HEK293 (cell line): Measurements from ENCODE around the gene TDRD3.

Experiments
- CTCF ChIA-PET: fragments of 350-600 bp; formaldehyde crosslinking; extraction: SDS; loops from one replicate; lab custom pipeline; 2021; ENCODE audit warnings: antibody characterized with exemption; lab: Yijun Ruan, JAX
- POLR2A ChIA-PET: fragments of 300-600 bp; formaldehyde crosslinking; extraction: SDS; loops from one replicate; lab custom pipeline; 2020; ENCODE audit warnings: antibody characterized with exemption, inconsistent platforms; lab: Yijun Ruan, JAX
- H3K27ac ChIP-seq: fragments of 200-500 bp; sonication (Bioruptor generic); 2 replicates; pipeline ENCODE4 v1.5.1; 2014; ENCODE audit warnings: low read depth, low read length, control low read depth, inconsistent platforms; ENCODE audit errors: extremely low read depth
- H3K36me3 ChIP-seq, 2 experiments: fragments of 200-500 bp in 1 of 2; sonication (Bioruptor generic) in 1 of 2; 1 replicate in 1 of 2; 2 replicates in 1 of 2; pipeline ENCODE4 v1.5.1; 2014 to 2017; ENCODE audit warnings: inconsistent platforms in 2 of 2, low read length in 2 of 2; ENCODE audit not compliant: control insufficient read depth in 2 of 2, insufficient read depth in 1 of 2
- H3K4me1 ChIP-seq: fragments of 200-500 bp; sonication (Bioruptor generic); 2 replicates; pipeline ENCODE4 v1.5.1; 2014; ENCODE audit warnings: mild to moderate bottlenecking, low read length, inconsistent platforms; ENCODE audit not compliant: control insufficient read depth, insufficient read depth
- H3K4me3 ChIP-seq: 2 replicates; pipeline ENCODE4 v1.5.1; 2011; ENCODE audit warnings: low read depth, mild to moderate bottlenecking, control low read depth, low read length, moderate library complexity
- H3K9me3 ChIP-seq: fragments of 200-500 bp; sonication (Bioruptor generic); 2 replicates; pipeline ENCODE4 v1.5.1; 2014; ENCODE audit warnings: low read depth, low read length, inconsistent platforms; ENCODE audit not compliant: control insufficient read depth, insufficient read depth
- IKZF3 ChIP-seq: fragments of 450-650 bp; IDR thresholded peaks from 2 replicates; pipeline ENCODE4 v1.5.0; 2018; ENCODE audit warnings: missing biosample characterization, mild to moderate bottlenecking, missing genetic modification characterization, moderate library complexity
- KLF10 ChIP-seq: fragments of 450-650 bp; IDR thresholded peaks from 2 replicates; pipeline ENCODE4 v1.5.1; 2018; ENCODE audit warnings: missing biosample characterization, mild to moderate bottlenecking, missing genetic modification characterization
- OSR2 ChIP-seq: fragments of 450-650 bp; formaldehyde crosslinking; IDR thresholded peaks from 2 replicates; pipeline ENCODE4 v1.5.1; 2016; ENCODE audit warnings: missing biosample characterization, missing genetic modification characterization
- SP7 ChIP-seq: fragments of 450-650 bp; formaldehyde crosslinking; IDR thresholded peaks from 2 replicates; pipeline ENCODE4 v1.5.1; 2016; ENCODE audit warnings: missing biosample characterization, missing genetic modification characterization
- ZEB2 ChIP-seq: fragments of 450-650 bp; formaldehyde crosslinking; IDR thresholded peaks from 2 replicates; pipeline ENCODE4 v1.5.1; 2016; ENCODE audit warnings: missing biosample characterization, missing genetic modification characterization
- ZNF114 ChIP-seq: fragments of 450-650 bp; formaldehyde crosslinking; IDR thresholded peaks from 2 replicates; pipeline ENCODE4 v1.5.0; 2017; ENCODE audit warnings: missing biosample characterization, missing genetic modification characterization
- ZNF132 ChIP-seq: fragments of 450-650 bp; formaldehyde crosslinking; IDR thresholded peaks from 2 replicates; pipeline ENCODE4 v1.5.1; 2017; ENCODE audit warnings: missing biosample characterization, missing genetic modification characterization, borderline replicate concordance
- ZNF146 ChIP-seq: fragments of 450-650 bp; formaldehyde crosslinking; IDR thresholded peaks from 2 replicates; pipeline ENCODE4 v1.5.1; 2016; ENCODE audit warnings: missing biosample characterization, missing genetic modification characterization
- ZNF16 ChIP-seq: fragments of 450-650 bp; formaldehyde crosslinking; IDR thresholded peaks from 2 replicates; pipeline ENCODE4 v1.5.1; 2016; ENCODE audit warnings: low read depth, missing biosample characterization, missing genetic modification characterization
- ZNF26 ChIP-seq: fragments of 450-650 bp; formaldehyde crosslinking; IDR thresholded peaks from 2 replicates; pipeline ENCODE4 v1.5.1; 2016; ENCODE audit warnings: missing biosample characterization, missing genetic modification characterization
- ZNF274 ChIP-seq, 2 experiments: fragments of 200-500 bp in 1 of 2; fragments of 450-650 bp in 1 of 2; sonication (Bioruptor generic) in 1 of 2; formaldehyde crosslinking in 1 of 2; IDR thresholded peaks; 2 replicates each; pipeline versions ENCODE4 v1.5.1 to v1.6.1; 2014 to 2016; ENCODE audit warnings: borderline replicate concordance in 1 of 2, inconsistent platforms in 1 of 2, low read length in 1 of 2, missing biosample characterization in 1 of 2, missing genetic modification characterization in 1 of 2
- ZNF391 ChIP-seq: fragments of 450-650 bp; formaldehyde crosslinking; IDR thresholded peaks from 2 replicates; pipeline ENCODE4 v1.5.1; 2016; ENCODE audit warnings: low read depth, missing biosample characterization, missing genetic modification characterization, borderline replicate concordance
- ZNF423 ChIP-seq: fragments of 450-650 bp; formaldehyde crosslinking; IDR thresholded peaks from 2 replicates; pipeline ENCODE4 v1.5.1; 2016; ENCODE audit warnings: missing biosample characterization, missing genetic modification characterization
- ZNF433 ChIP-seq: fragments of 450-650 bp; formaldehyde crosslinking; IDR thresholded peaks from 2 replicates; pipeline ENCODE4 v1.5.1; 2016; ENCODE audit warnings: missing biosample characterization, missing genetic modification characterization, low read depth
- ZNF521 ChIP-seq: fragments of 450-650 bp; formaldehyde crosslinking; IDR thresholded peaks from 2 replicates; pipeline ENCODE4 v1.5.1; 2017; ENCODE audit warnings: missing biosample characterization, mild to moderate bottlenecking, missing genetic modification characterization
- ZNF548 ChIP-seq: fragments of 450-650 bp; formaldehyde crosslinking; IDR thresholded peaks from 2 replicates; pipeline ENCODE4 v1.5.1; 2016; ENCODE audit warnings: missing biosample characterization, missing genetic modification characterization
- ZNF585B ChIP-seq: fragments of 450-650 bp; formaldehyde crosslinking; IDR thresholded peaks from 2 replicates; pipeline ENCODE4 v1.5.1; 2016; ENCODE audit warnings: missing biosample characterization, missing genetic modification characterization
- ZNF701 ChIP-seq: fragments of 450-650 bp; formaldehyde crosslinking; IDR thresholded peaks from 2 replicates; pipeline ENCODE4 v1.5.1; 2016; ENCODE audit warnings: missing biosample characterization, missing genetic modification characterization
- ZSCAN23 ChIP-seq: fragments of 450-650 bp; formaldehyde crosslinking; IDR thresholded peaks from 2 replicates; pipeline ENCODE4 v1.5.1; 2016; ENCODE audit warnings: missing biosample characterization, missing genetic modification characterization
- TF ChIP-seq, protein P1 (sequence below): fragments of 450-650 bp; formaldehyde crosslinking; IDR thresholded peaks from 2 replicates; pipeline ENCODE4 v1.5.1; 2017; ENCODE audit warnings: missing biosample characterization, missing genetic modification characterization
- TF ChIP-seq, protein P2 (sequence below): fragments of 450-650 bp; formaldehyde crosslinking; IDR thresholded peaks from 2 replicates; pipeline ENCODE4 v1.5.1; 2016; ENCODE audit warnings: missing biosample characterization, missing genetic modification characterization, low read depth
- TF ChIP-seq, protein P3 (sequence below): fragments of 450-650 bp; formaldehyde crosslinking; IDR thresholded peaks from 2 replicates; pipeline ENCODE4 v1.5.1; 2016; ENCODE audit warnings: missing biosample characterization, missing genetic modification characterization
- TF ChIP-seq, protein P4 (sequence below): fragments of 450-650 bp; formaldehyde crosslinking; IDR thresholded peaks from 2 replicates; pipeline ENCODE4 v1.5.1; 2016; ENCODE audit warnings: missing biosample characterization, missing genetic modification characterization
- TF ChIP-seq, protein P5 (sequence below): fragments of 450-650 bp; formaldehyde crosslinking; IDR thresholded peaks from 2 replicates; pipeline ENCODE4 v1.5.1; 2016; ENCODE audit warnings: missing biosample characterization, missing genetic modification characterization, borderline replicate concordance

Gene TDRD3

GRCh38 chr13:60484865-60485264, 87.8 kb downstream of the TDRD3 start (continued):
- TF ChIP-seq ZEB2 (tag by site-specific recombination): no peak
- TF ChIP-seq ZNF146: no peak
- TF ChIP-seq, protein P1, sequence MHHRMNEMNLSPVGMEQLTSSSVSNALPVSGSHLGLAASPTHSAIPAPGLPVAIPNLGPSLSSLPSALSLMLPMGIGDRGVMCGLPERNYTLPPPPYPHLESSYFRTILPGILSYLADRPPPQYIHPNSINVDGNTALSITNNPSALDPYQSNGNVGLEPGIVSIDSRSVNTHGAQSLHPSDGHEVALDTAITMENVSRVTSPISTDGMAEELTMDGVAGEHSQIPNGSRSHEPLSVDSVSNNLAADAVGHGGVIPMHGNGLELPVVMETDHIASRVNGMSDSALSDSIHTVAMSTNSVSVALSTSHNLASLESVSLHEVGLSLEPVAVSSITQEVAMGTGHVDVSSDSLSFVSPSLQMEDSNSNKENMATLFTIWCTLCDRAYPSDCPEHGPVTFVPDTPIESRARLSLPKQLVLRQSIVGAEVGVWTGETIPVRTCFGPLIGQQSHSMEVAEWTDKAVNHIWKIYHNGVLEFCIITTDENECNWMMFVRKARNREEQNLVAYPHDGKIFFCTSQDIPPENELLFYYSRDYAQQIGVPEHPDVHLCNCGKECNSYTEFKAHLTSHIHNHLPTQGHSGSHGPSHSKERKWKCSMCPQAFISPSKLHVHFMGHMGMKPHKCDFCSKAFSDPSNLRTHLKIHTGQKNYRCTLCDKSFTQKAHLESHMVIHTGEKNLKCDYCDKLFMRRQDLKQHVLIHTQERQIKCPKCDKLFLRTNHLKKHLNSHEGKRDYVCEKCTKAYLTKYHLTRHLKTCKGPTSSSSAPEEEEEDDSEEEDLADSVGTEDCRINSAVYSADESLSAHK (tag by site-specific recombination): no peak
- TF ChIP-seq ZNF521 (tag by site-specific recombination): no peak
- no peak for TF ChIP-seq ZNF433
- no peak for TF ChIP-seq OSR2 (tag by site-specific recombination)
- no peak for TF ChIP-seq ZNF274 (IDR thresholded peaks at IDR 0.05; ENCODE audit: low read length)
- no peak for TF ChIP-seq ZNF274 (tag by site-specific recombination; IDR thresholded peaks at IDR 0.05; ENCODE audit: borderline replicate concordance)

DNA sequence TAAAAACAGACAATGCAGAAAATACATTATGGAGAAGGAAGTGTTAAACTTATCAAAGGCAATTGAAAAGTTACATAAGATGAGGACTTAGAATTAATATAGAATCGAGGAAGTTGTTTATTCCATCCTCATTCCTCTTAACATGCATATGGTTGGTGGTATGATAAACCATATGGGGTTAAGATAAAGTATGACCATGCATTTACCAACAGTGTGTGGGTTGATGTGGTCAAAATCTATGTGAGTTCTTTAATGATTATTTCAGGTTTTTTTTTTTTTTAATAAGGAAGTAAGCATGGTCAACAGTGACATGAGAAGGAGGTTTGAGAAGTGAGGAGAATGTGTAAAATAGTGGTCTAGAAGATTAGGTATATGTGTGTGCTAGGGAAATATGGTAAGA, 94.5 kb downstream of the TDRD3 start:
- ChIA-PET CTCF (interaction anchor here (0.6 kb wide), 1 partner anchor 199 kb away, joined by 4 read pairs; no protein-coding TSS in a partner anchor), POLR2A (no interaction called here)
- H3K36me3 ChIP-seq: peaks cover 0 to 6% of the 10 kb centered on the region in 2 experiments; a peak in 2 of 3 replicates
- no peaks in the 10 kb centered on the region for H3K4me1 ChIP-seq
- TF ChIP-seq ZNF548 (tag by site-specific recombination): no peak
- TF ChIP-seq SP7 (tag by site-specific recombination): no peak
- TF ChIP-seq ZNF423 (tag by site-specific recombination): no peak
- TF ChIP-seq, protein P2, sequence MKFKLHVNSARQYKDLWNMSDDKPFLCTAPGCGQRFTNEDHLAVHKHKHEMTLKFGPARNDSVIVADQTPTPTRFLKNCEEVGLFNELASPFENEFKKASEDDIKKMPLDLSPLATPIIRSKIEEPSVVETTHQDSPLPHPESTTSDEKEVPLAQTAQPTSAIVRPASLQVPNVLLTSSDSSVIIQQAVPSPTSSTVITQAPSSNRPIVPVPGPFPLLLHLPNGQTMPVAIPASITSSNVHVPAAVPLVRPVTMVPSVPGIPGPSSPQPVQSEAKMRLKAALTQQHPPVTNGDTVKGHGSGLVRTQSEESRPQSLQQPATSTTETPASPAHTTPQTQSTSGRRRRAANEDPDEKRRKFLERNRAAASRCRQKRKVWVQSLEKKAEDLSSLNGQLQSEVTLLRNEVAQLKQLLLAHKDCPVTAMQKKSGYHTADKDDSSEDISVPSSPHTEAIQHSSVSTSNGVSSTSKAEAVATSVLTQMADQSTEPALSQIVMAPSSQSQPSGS (tag by site-specific recombination): no peak
- TF ChIP-seq ZNF391 (tag by site-specific recombination): no peak
- no peak for TF ChIP-seq ZNF114 (tag by site-specific recombination)
- H3K4me3 ChIP-seq: no peak overlapping the region
- no peaks in the 10 kb centered on the region for H3K9me3 ChIP-seq
- H3K27ac ChIP-seq: no peak overlapping the region

- no peak overlapping the region for H3K4me3 ChIP-seq
- POLR2A ChIA-PET: no interaction called here
- H3K27ac ChIP-seq: no peak overlapping the region
- no peaks in the 10 kb centered on the region for H3K4me1 ChIP-seq
- CTCF ChIA-PET: no interaction called here
- H3K9me3 ChIP-seq: no peaks in the 10 kb centered on the region
- H3K36me3 ChIP-seq: peaks cover 0 to 4% of the 10 kb centered on the region in 2 experiments; a peak in 2 of 3 replicates
- TF ChIP-seq ZSCAN23 (tag by site-specific recombination) (no peak), ZNF26 (tag by site-specific recombination) (no peak), ZNF391 (tag by site-specific recombination) (no peak), ZNF16 (tag by site-specific recombination) (no peak), ZNF585B (tag by site-specific recombination) (no peak), IKZF3 (tag by site-specific recombination) (no peak), ZNF132 (no peak), ZNF701 (no peak), KLF10 (tag by site-specific recombination) (no peak)
- TF ChIP-seq, protein P3, sequence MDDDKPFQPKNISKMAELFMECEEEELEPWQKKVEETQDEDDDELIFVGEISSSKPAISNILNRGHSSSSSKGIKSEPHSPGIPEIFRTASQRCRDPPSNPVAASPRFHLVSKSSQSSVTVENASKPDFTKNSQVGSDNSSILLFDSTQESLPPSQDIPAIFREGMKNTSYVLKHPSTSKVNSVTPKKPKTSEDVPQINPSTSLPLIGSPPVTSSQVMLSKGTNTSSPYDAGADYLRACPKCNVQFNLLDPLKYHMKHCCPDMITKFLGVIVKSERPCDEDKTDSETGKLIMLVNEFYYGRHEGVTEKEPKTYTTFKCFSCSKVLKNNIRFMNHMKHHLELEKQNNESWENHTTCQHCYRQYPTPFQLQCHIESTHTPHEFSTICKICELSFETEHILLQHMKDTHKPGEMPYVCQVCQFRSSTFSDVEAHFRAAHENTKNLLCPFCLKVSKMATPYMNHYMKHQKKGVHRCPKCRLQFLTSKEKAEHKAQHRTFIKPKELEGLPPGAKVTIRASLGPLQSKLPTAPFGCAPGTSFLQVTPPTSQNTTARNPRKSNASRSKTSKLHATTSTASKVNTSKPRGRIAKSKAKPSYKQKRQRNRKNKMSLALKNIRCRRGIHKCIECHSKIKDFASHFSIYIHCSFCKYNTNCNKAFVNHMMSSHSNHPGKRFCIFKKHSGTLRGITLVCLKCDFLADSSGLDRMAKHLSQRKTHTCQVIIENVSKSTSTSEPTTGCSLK (tag by site-specific recombination): no peak
- TF ChIP-seq, protein P4, sequence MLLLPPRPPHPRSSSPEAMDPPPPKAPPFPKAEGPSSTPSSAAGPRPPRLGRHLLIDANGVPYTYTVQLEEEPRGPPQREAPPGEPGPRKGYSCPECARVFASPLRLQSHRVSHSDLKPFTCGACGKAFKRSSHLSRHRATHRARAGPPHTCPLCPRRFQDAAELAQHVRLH (tag by site-specific recombination): no peak
- TF ChIP-seq, protein P5, sequence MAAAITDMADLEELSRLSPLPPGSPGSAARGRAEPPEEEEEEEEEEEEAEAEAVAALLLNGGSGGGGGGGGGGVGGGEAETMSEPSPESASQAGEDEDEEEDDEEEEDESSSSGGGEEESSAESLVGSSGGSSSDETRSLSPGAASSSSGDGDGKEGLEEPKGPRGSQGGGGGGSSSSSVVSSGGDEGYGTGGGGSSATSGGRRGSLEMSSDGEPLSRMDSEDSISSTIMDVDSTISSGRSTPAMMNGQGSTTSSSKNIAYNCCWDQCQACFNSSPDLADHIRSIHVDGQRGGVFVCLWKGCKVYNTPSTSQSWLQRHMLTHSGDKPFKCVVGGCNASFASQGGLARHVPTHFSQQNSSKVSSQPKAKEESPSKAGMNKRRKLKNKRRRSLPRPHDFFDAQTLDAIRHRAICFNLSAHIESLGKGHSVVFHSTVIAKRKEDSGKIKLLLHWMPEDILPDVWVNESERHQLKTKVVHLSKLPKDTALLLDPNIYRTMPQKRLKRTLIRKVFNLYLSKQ: no peak
Observed at GRCh38 chr13:60492187-60492586, 95.2 kb downstream of the TDRD3 start.
